ENCODE data around the gene FMN1. TPM values are rescaled to one million over a fixed set of nuclear protein-coding genes. Genes with fewer than 3 reads are reported as not detected.

FMN1 gene
- total and polyA plus RNA-seq, 2 donors from 2014 or later = 0.71 to 44.8 TPM

DNA sequence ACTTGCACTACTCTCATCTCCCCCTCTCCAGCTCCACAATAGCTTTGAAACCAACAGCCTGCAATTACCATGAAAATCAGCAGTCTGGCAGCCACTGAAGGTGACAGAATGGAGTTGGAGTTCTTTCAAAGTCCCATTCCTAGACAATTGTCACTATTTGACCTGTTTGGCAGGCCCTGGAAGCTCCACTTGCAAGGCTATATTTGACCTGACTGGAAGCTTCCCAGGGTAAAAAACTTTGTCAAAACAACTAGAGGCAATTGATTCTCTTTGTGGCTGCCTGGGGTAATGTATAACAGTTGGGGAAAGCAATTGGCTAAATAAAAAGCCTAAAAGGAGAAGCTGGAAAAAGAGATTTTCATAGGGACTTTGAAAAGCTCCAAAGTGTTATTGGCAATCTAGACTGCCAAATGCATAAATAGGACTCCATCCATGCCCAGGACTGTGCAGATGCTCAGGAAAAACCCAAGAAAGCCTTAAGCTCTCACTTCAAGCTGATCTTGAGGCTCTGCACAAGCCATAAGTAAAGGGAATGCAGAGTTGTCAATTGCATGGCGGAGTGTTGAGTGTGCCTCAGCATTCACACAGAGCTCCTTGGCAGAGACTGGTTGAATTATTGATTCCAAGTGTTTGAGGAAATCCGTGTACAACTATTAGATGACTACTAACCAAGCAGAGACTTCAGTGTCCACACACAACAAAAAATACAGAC lies 458.4 kb downstream of the FMN1 start:
- FAIRE-seq (no peak), DNase-seq (no peak)
- intact Hi-C loops (cut with DNase I) = no loop called here
- TF ChIP-seq, protein P1, sequence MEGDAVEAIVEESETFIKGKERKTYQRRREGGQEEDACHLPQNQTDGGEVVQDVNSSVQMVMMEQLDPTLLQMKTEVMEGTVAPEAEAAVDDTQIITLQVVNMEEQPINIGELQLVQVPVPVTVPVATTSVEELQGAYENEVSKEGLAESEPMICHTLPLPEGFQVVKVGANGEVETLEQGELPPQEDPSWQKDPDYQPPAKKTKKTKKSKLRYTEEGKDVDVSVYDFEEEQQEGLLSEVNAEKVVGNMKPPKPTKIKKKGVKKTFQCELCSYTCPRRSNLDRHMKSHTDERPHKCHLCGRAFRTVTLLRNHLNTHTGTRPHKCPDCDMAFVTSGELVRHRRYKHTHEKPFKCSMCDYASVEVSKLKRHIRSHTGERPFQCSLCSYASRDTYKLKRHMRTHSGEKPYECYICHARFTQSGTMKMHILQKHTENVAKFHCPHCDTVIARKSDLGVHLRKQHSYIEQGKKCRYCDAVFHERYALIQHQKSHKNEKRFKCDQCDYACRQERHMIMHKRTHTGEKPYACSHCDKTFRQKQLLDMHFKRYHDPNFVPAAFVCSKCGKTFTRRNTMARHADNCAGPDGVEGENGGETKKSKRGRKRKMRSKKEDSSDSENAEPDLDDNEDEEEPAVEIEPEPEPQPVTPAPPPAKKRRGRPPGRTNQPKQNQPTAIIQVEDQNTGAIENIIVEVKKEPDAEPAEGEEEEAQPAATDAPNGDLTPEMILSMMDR (IDR thresholded peaks at IDR 0.05; ENCODE audit: borderline replicate concordance, extremely low read depth, insufficient read depth) = no peak
- Histone ChIP-seq H3K9me3 (ENCODE audit: control insufficient read depth in 2 of 3, insufficient read depth in 1 of 3, low read length in 3 of 3) (peaks cover 0 to 2% (median 0%) of the 10 kb centered on the region in 3 donors), H3K4me3 (ENCODE audit: low read length in 3 of 3) (no peak overlapping the region), H3K4me1 (ENCODE audit: control insufficient read depth in 2 of 3, insufficient read depth in 2 of 3, low read depth in 1 of 3, low read length in 3 of 3) (no peaks in the 10 kb centered on the region), H3K9ac (ENCODE audit: low read length in 3 of 3) (no peak overlapping the region), H3K36me3 (ENCODE audit: control insufficient read depth in 2 of 3, insufficient read depth in 3 of 3, low read length in 3 of 3) (no peaks in the 10 kb centered on the region), H3K27ac (ENCODE audit: low read depth in 2 of 2, low read length in 2 of 2) (no peak overlapping the region), H3K27me3 (ENCODE audit: control insufficient read depth, insufficient read depth, low read length) (peaks cover 4% of the 10 kb centered on the region)

DNA sequence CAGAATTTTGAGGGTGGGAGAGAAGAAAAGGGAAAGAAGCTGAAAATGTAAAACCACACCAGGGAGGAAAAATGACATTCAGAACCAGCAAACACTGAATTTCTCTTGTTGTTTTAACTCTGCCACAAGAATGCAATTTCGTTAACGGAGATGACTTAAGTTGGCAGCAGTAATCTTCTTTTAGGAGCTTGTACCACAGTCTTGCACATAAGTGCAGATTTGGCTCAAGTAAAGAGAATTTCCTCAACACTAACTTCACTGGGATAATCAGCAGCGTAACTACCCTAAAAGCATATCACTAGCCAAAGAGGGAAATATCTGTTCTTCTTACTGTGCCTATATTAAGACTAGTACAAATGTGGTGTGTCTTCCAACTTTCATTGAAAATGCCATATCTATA lies 461.2 kb downstream of the FMN1 start:
- H3K4me1 ChIP-seq (ENCODE audit: control insufficient read depth in 2 of 3, insufficient read depth in 2 of 3, low read depth in 1 of 3, low read length in 3 of 3) = no peaks in the 10 kb centered on the region
- TF ChIP-seq, protein P1 (IDR thresholded peaks at IDR 0.05; ENCODE audit: borderline replicate concordance, extremely low read depth, insufficient read depth) = no peak
- intact Hi-C loops (cut with DNase I) = no loop called here
- H3K27ac ChIP-seq (ENCODE audit: low read depth in 2 of 2, low read length in 2 of 2) = no peak overlapping the region
- FAIRE-seq = no peak
- H3K9me3 ChIP-seq (ENCODE audit: control insufficient read depth in 2 of 3, insufficient read depth in 1 of 3, low read length in 3 of 3) = no peaks in the 10 kb centered on the region
- H3K9ac ChIP-seq (ENCODE audit: low read length in 3 of 3) = no peak overlapping the region
- no peak overlapping the region for H3K4me3 ChIP-seq (ENCODE audit: low read length in 3 of 3)
- no peaks in the 10 kb centered on the region for H3K36me3 ChIP-seq (ENCODE audit: control insufficient read depth in 2 of 3, insufficient read depth in 3 of 3, low read length in 3 of 3)
- H3K27me3 ChIP-seq (ENCODE audit: control insufficient read depth, insufficient read depth, low read length) = peaks cover 4% of the 10 kb centered on the region
- DNase-seq = no peak

GRCh38 chr15:32732574-32733157 lies 461.8 kb downstream of the FMN1 start:
- no peaks in the 10 kb centered on the region for H3K36me3 ChIP-seq (ENCODE audit: control insufficient read depth in 2 of 3, insufficient read depth in 3 of 3, low read length in 3 of 3)
- H3K9me3 ChIP-seq (ENCODE audit: control insufficient read depth in 2 of 3, insufficient read depth in 1 of 3, low read length in 3 of 3) = no peaks in the 10 kb centered on the region
- no peak overlapping the region for H3K27ac ChIP-seq (ENCODE audit: low read depth in 2 of 2, low read length in 2 of 2)
- DNase-seq (no peak), FAIRE-seq (no peak)
- intact Hi-C loops (cut with DNase I) = no loop called here
- H3K4me1 ChIP-seq (ENCODE audit: control insufficient read depth in 2 of 3, insufficient read depth in 2 of 3, low read depth in 1 of 3, low read length in 3 of 3) = no peaks in the 10 kb centered on the region
- TF ChIP-seq, protein P1 (IDR thresholded peaks at IDR 0.05; ENCODE audit: borderline replicate concordance, extremely low read depth, insufficient read depth) = no peak
- H3K27me3 ChIP-seq (ENCODE audit: control insufficient read depth, insufficient read depth, low read length) = peaks cover 4% of the 10 kb centered on the region
- H3K4me3 ChIP-seq (ENCODE audit: low read length in 3 of 3) = no peak overlapping the region
- H3K9ac ChIP-seq (ENCODE audit: low read length in 3 of 3) = no peak overlapping the region
